DND-41 (cell line): ENCODE results near the gene NOTCH2.
"Not testable (repeated sequence)": the region's sequence is repeated elsewhere in the genome, so short reads cannot be mapped to it uniquely, and the experiment has no call there.

Source experiments
- ATAC-seq: fragments of 200-7000 bp; cut with Tn5 transposase; 3 replicates; pipeline ENCODE4 v1.9.1; 2021; ENCODE audit warnings: low read depth; ENCODE audit not compliant: insufficient read depth
- DNase-seq: peaks from one replicate; pipeline ENCODE4 v3.0.0-alpha.2; 2020
- H2AFZ ChIP-seq: 2 replicates; pipeline ENCODE4 v1.6.0; 2012; ENCODE audit warnings: low read depth, low read length
- H3K27ac ChIP-seq: 2 replicates; pipeline ENCODE4 v1.5.1; 2012; ENCODE audit warnings: low read length, inconsistent platforms
- H3K27me3 ChIP-seq: fragments of 200-600 bp; sonication (generic); 2 replicates; pipeline ENCODE4 v1.6.0; 2012; ENCODE audit warnings: low read length, mild to moderate bottlenecking, inconsistent platforms; ENCODE audit not compliant: insufficient read depth, poor library complexity
- H3K36me3 ChIP-seq: 2 replicates; pipeline ENCODE4 v1.5.1; 2012; ENCODE audit warnings: low read length, inconsistent platforms; ENCODE audit not compliant: insufficient read depth
- H3K4me1 ChIP-seq: 2 replicates; pipeline ENCODE4 v1.5.1; 2012; ENCODE audit warnings: mild to moderate bottlenecking, low read length; ENCODE audit not compliant: insufficient read depth
- H3K4me2 ChIP-seq: 2 replicates; pipeline ENCODE4 v1.6.0; 2012; ENCODE audit warnings: mild to moderate bottlenecking, moderate library complexity, low read length, inconsistent platforms; ENCODE audit not compliant: insufficient read depth
- H3K4me3 ChIP-seq, 2 experiments: fragments of 200-600 bp in 1 of 2; shearing (Covaris generic) in 1 of 2; 2 replicates each; pipeline ENCODE4 v1.5.1; 2012 to 2016; ENCODE audit warnings: inconsistent platforms in 2 of 2, low read length in 2 of 2, mild to moderate bottlenecking in 2 of 2, low read depth in 1 of 2, moderate library complexity in 1 of 2
- H3K79me2 ChIP-seq: 2 replicates; pipeline ENCODE4 v1.6.0; 2012; ENCODE audit warnings: low read length, inconsistent platforms; ENCODE audit not compliant: insufficient read depth
- H3K9ac ChIP-seq: 2 replicates; pipeline ENCODE4 v1.6.0; 2012; ENCODE audit warnings: low read depth, mild to moderate bottlenecking, inconsistent platforms, low read length, moderate library complexity
- H3K9me3 ChIP-seq: 2 replicates; pipeline ENCODE4 v1.5.1; 2012; ENCODE audit warnings: low read length, moderate library complexity, mild to moderate bottlenecking, inconsistent platforms; ENCODE audit not compliant: insufficient read depth, severe bottlenecking
- H4K20me1 ChIP-seq: 2 replicates; pipeline ENCODE4 v1.6.0; 2012; ENCODE audit warnings: low read length; ENCODE audit not compliant: insufficient read depth

Gene NOTCH2

GRCh38 chr1:120109180-120109579 is 39.7 kb upstream of the NOTCH2 start:
- not testable (repeated sequence) for H3K9ac ChIP-seq, H3K4me1 ChIP-seq, H3K27ac ChIP-seq, H4K20me1 ChIP-seq, DNase-seq, H3K9me3 ChIP-seq, H3K79me2 ChIP-seq, H3K36me3 ChIP-seq, H2AFZ ChIP-seq, H3K4me3 ChIP-seq, H3K4me2 ChIP-seq, H3K27me3 ChIP-seq, ATAC-seq

- not testable (repeated sequence) for H4K20me1 ChIP-seq, H3K36me3 ChIP-seq, H3K9ac ChIP-seq, H3K4me1 ChIP-seq, H3K27me3 ChIP-seq, H3K4me2 ChIP-seq, DNase-seq, H3K4me3 ChIP-seq, H3K27ac ChIP-seq, H2AFZ ChIP-seq, H3K79me2 ChIP-seq, H3K9me3 ChIP-seq
- ATAC-seq = peak; percentile 79
Observed at GRCh38 chr1:120105288-120105687, 35.8 kb upstream of the NOTCH2 start.

- not testable (repeated sequence) for H3K4me2 ChIP-seq, H3K27ac ChIP-seq, DNase-seq, H3K9me3 ChIP-seq, H3K9ac ChIP-seq, ATAC-seq, H2AFZ ChIP-seq, H4K20me1 ChIP-seq, H3K4me3 ChIP-seq, H3K36me3 ChIP-seq, H3K27me3 ChIP-seq, H3K4me1 ChIP-seq, H3K79me2 ChIP-seq
Observed at GRCh38 chr1:120103768-120104167, 34.3 kb upstream of the NOTCH2 start.

GRCh38 chr1:120101593-120101992 is 32.1 kb upstream of the NOTCH2 start:
- not testable (repeated sequence) for H3K9ac ChIP-seq, DNase-seq, H3K27me3 ChIP-seq, H3K4me2 ChIP-seq, H3K79me2 ChIP-seq, H4K20me1 ChIP-seq, ATAC-seq, H2AFZ ChIP-seq, H3K9me3 ChIP-seq, H3K4me3 ChIP-seq, H3K36me3 ChIP-seq, H3K27ac ChIP-seq, H3K4me1 ChIP-seq

GRCh38 chr1:120100590-120100989 is 31.1 kb upstream of the NOTCH2 start:
- H3K4me3 ChIP-seq, ATAC-seq, H2AFZ ChIP-seq, H3K27ac ChIP-seq, H3K4me2 ChIP-seq, H3K79me2 ChIP-seq, H4K20me1 ChIP-seq, H3K9ac ChIP-seq, H3K4me1 ChIP-seq, H3K36me3 ChIP-seq, H3K27me3 ChIP-seq, H3K9me3 ChIP-seq, DNase-seq: not testable (repeated sequence)

GRCh38 chr1:120098986-120099759 is 29.7 kb upstream of the NOTCH2 start:
- H3K4me1 ChIP-seq, H3K9ac ChIP-seq, H3K27me3 ChIP-seq, H3K4me2 ChIP-seq, H4K20me1 ChIP-seq, H3K79me2 ChIP-seq, H3K4me3 ChIP-seq, H3K36me3 ChIP-seq, DNase-seq, H3K27ac ChIP-seq, H3K9me3 ChIP-seq, ATAC-seq, H2AFZ ChIP-seq: not testable (repeated sequence)

GRCh38 chr1:120096981-120097545 is 27.6 kb upstream of the NOTCH2 start:
- not testable (repeated sequence) for H4K20me1 ChIP-seq, H3K36me3 ChIP-seq, ATAC-seq, H3K4me3 ChIP-seq, H3K27me3 ChIP-seq, H3K9ac ChIP-seq, H3K4me1 ChIP-seq, H3K27ac ChIP-seq, H3K4me2 ChIP-seq, DNase-seq, H2AFZ ChIP-seq, H3K79me2 ChIP-seq, H3K9me3 ChIP-seq

- not testable (repeated sequence) for H3K36me3 ChIP-seq, H3K79me2 ChIP-seq, H3K9me3 ChIP-seq, H3K27ac ChIP-seq, H3K4me3 ChIP-seq, DNase-seq, H3K9ac ChIP-seq, H2AFZ ChIP-seq, H4K20me1 ChIP-seq, H3K27me3 ChIP-seq, H3K4me2 ChIP-seq, H3K4me1 ChIP-seq
- peak; percentile 72 for ATAC-seq
Observed at GRCh38 chr1:120093548-120094181, 24.2 kb upstream of the NOTCH2 start.
